K562 (cell line): Measurements from ENCODE around the gene SDCCAG8. TPM values are rescaled to one million over a fixed set of nuclear protein-coding genes. Genes with fewer than 3 reads are reported as not detected.
A peak's percentile ranks its signal among the peaks of the same experiment; 100 is the strongest.

Experiments
- ATAC-seq: fragments of 200-7000 bp; cut with Tn5 transposase; 3 replicates; pipeline ENCODE4 v1.9.1; 2020; ENCODE audit warnings: moderate library complexity
- BruUV-seq: library from RNA; stranded (reverse); fragments of 400-500 nt; replicated peaks from 2 replicates; lab custom pipeline; 2021; lab: Mats Ljungman, UMichigan
- CTCF ChIA-PET: fragments of 300-600 bp; formaldehyde crosslinking; extraction: SDS; loops from one replicate; lab custom pipeline; 2021; ENCODE audit warnings: low intra/inter-chr PET ratio; lab: Yijun Ruan, JAX
- POLR2A ChIA-PET: fragments of 300-600, 350-650 bp; sonication (Branson Sonifier 250); formaldehyde crosslinking; extraction: SDS; loops from one replicate; lab custom pipeline; 2021; ENCODE audit warnings: antibody characterized with exemption, inconsistent platforms; lab: Yijun Ruan, JAX
- DNase-seq, 4 experiments: peaks; one replicate each; pipeline versions ENCODE4 v3.0.0 to v3.0.0-alpha.2; 2011 to 2018; ENCODE audit warnings: low spot score in 3 of 4, mixed read lengths in 3 of 4; ENCODE audit errors: extremely low read depth in 1 of 4
- FAIRE-seq: peaks from 2 replicates; lab custom pipeline; 2011; peaks lifted over from hg19 to GRCh38; lab: Jason Lieb, UNC
- H2AFZ ChIP-seq: 2 replicates; pipeline ENCODE4 v1.6.0; 2011; ENCODE audit warnings: low read depth, low read length, control low read depth, inconsistent platforms
- H3K27ac ChIP-seq: fragments of 200-600 bp; 3 replicates; pipeline ENCODE4 v1.8.0; 2011; ENCODE audit warnings: low read depth, mild to moderate bottlenecking, control low read depth, inconsistent platforms, low read length, moderate library complexity, mixed read lengths; ENCODE audit errors: extremely low read depth
- H3K27me3 ChIP-seq, 2 experiments: fragments of 300-600 bp in 1 of 2; 2 replicates in 1 of 2; 3 replicates in 1 of 2; pipeline versions ENCODE4 v1.6.0 to v1.8.0; 2011; ENCODE audit warnings: inconsistent platforms in 2 of 2, low read length in 2 of 2, mild to moderate bottlenecking in 1 of 2, mixed read lengths in 1 of 2, moderate library complexity in 1 of 2; ENCODE audit not compliant: control insufficient read depth in 2 of 2, insufficient read depth in 2 of 2
- H3K36me3 ChIP-seq: fragments of 300-600 bp; 3 replicates; pipeline ENCODE4 v1.8.0; 2011; ENCODE audit warnings: mild to moderate bottlenecking, low read length, inconsistent platforms; ENCODE audit not compliant: control insufficient read depth, insufficient read depth
- H3K4me1 ChIP-seq, 2 experiments: fragments of 200-600 bp in 1 of 2; replicated peaks in 1 of 2; 2 replicates in 1 of 2; 3 replicates in 1 of 2; pipeline versions ENCODE4 v1.5.1 to v1.8.0; 2011; ENCODE audit warnings: inconsistent platforms in 2 of 2, low read length in 2 of 2, mild to moderate bottlenecking in 1 of 2, mixed read lengths in 1 of 2, moderate library complexity in 1 of 2; ENCODE audit not compliant: control insufficient read depth in 2 of 2, insufficient read depth in 2 of 2
- H3K4me2 ChIP-seq: 2 replicates; pipeline ENCODE4 v1.6.1; 2011; ENCODE audit warnings: low read length, control low read depth, inconsistent platforms, mixed read lengths; ENCODE audit not compliant: insufficient read depth
- H3K4me3 ChIP-seq: fragments of 200-600 bp; sonication (generic), shearing (Covaris generic); 2 replicates; pipeline ENCODE4 v1.5.1; 2016; ENCODE audit warnings: control low read depth, inconsistent platforms
- H3K79me2 ChIP-seq: fragments of 200-600 bp; 3 replicates; pipeline ENCODE4 v1.8.0; 2011; ENCODE audit warnings: low read length, inconsistent platforms; ENCODE audit not compliant: control insufficient read depth, insufficient read depth
- H3K9ac ChIP-seq, 2 experiments: 2 replicates each; pipeline versions ENCODE4 v1.6.0 to v1.6.1; 2011; ENCODE audit warnings: low read depth in 2 of 2, low read length in 2 of 2, control low read depth in 1 of 2, inconsistent platforms in 1 of 2, mild to moderate bottlenecking in 1 of 2, mixed read lengths in 1 of 2; ENCODE audit not compliant: insufficient read depth in 1 of 2
- H3K9me1 ChIP-seq: one replicate; pipeline ENCODE4 v1.6.0; 2011; ENCODE audit warnings: inconsistent platforms, mild to moderate bottlenecking, low read length, moderate library complexity; ENCODE audit not compliant: control insufficient read depth, insufficient read depth
- H3K9me3 ChIP-seq: replicated peaks from 2 replicates; pipeline ENCODE4 v1.5.1; 2011; ENCODE audit warnings: low read depth, low read length, inconsistent platforms; ENCODE audit not compliant: control insufficient read depth, insufficient read depth
- H4K20me1 ChIP-seq: replicated peaks from 2 replicates; pipeline ENCODE4 v1.6.1; 2011; ENCODE audit warnings: low read length, inconsistent platforms, mixed read lengths; ENCODE audit not compliant: control insufficient read depth, insufficient read depth
- CBFB ChIP-seq: sonication (generic); formaldehyde crosslinking; IDR thresholded peaks from 2 replicates; pipeline ENCODE4 v1.4.0; 2020; ENCODE audit warnings: mild to moderate bottlenecking, missing genetic modification reagents
- FOXK2 ChIP-seq, 2 experiments: fragments of 450-650 bp; IDR thresholded peaks in 1 of 2; conservative IDR thresholded peaks in 1 of 2; 2 replicates each; pipeline ENCODE4 v1.6.1; 2016; ENCODE audit warnings: low read depth in 2 of 2, mild to moderate bottlenecking in 1 of 2
- JUNB ChIP-seq: fragments of 450-650 bp; formaldehyde crosslinking; conservative IDR thresholded peaks from 2 replicates; pipeline ENCODE4 v1.4.0; 2020; ENCODE audit warnings: mild to moderate bottlenecking
- KLF10 ChIP-seq: fragments of 250-450 bp; sonication (Bioruptor Pico); IDR thresholded peaks from 2 replicates; pipeline ENCODE4 v1.6.1; 2021; ENCODE audit warnings: matching md5 sums
- KLF16 ChIP-seq: IDR thresholded peaks from 2 replicates; pipeline ENCODE4 v1.6.1; 2016; ENCODE audit warnings: antibody characterized with exemption
- PBX2 ChIP-seq, 2 experiments: IDR thresholded peaks in 1 of 2; conservative IDR thresholded peaks in 1 of 2; 2 replicates each; pipeline ENCODE4 v1.6.1; 2016; ENCODE audit warnings: low read depth in 2 of 2, mild to moderate bottlenecking in 1 of 2, missing compliant biosample characterization in 1 of 2, missing genetic modification characterization in 1 of 2, moderate library complexity in 1 of 2
- POLR2AphosphoS2 ChIP-seq: IDR thresholded peaks from 2 replicates; pipeline ENCODE4 v1.6.1; 2012; ENCODE audit warnings: low read length, improper control_type of control experiment
- POLR2AphosphoS5 ChIP-seq: IDR thresholded peaks from 2 replicates; pipeline ENCODE4 v1.6.1; 2011; ENCODE audit warnings: mild to moderate bottlenecking, low read depth, low read length, moderate library complexity; ENCODE audit not compliant: control insufficient read depth, insufficient read depth
- POLR3A ChIP-seq: IDR thresholded peaks from 2 replicates; pipeline ENCODE4 v1.6.1; 2011; ENCODE audit warnings: borderline replicate concordance, mild to moderate bottlenecking, moderate library complexity; ENCODE audit not compliant: insufficient read length, insufficient read depth; ENCODE audit errors: extremely low read depth
- RBM15 ChIP-seq: fragments of 200-400 bp; formaldehyde crosslinking; IDR thresholded peaks from 2 replicates; pipeline ENCODE4 v1.6.1; 2018; ENCODE audit warnings: mild to moderate bottlenecking, low read length, moderate library complexity; ENCODE audit not compliant: insufficient read depth
- SRSF7 ChIP-seq: fragments of 200-400 bp; formaldehyde crosslinking; optimal IDR thresholded peaks from 2 replicates; pipeline ENCODE3; 2017; ENCODE audit warnings: mild to moderate bottlenecking, low read depth, low read length
- TCF7 ChIP-seq: sonication (generic); IDR thresholded peaks from 2 replicates; pipeline ENCODE4 v1.6.1; 2016; ENCODE audit warnings: antibody characterized with exemption, borderline replicate concordance
- ZNF133 ChIP-seq: fragments of 250-450 bp; sonication (Bioruptor Pico); IDR thresholded peaks from 2 replicates; pipeline ENCODE4 v1.4.0; 2020; ENCODE audit warnings: mild to moderate bottlenecking
- ZNF184 ChIP-seq: sonication (generic); formaldehyde crosslinking; IDR thresholded peaks from 2 replicates; pipeline ENCODE4 v1.5.0; 2020; ENCODE audit warnings: missing genetic modification reagents
- ZNF316 ChIP-seq: fragments of 450-650 bp; IDR thresholded peaks from 2 replicates; pipeline ENCODE4 v1.6.1; 2016
- ZNF324 ChIP-seq: fragments of 250-450 bp; sonication (Bioruptor Pico); IDR thresholded peaks from 2 replicates; pipeline ENCODE4 v1.4.0; 2020; ENCODE audit warnings: mild to moderate bottlenecking
- ZNF586 ChIP-seq: fragments of 450-650 bp; formaldehyde crosslinking; conservative IDR thresholded peaks from 2 replicates; pipeline ENCODE4 v1.4.0; 2020; ENCODE audit warnings: mild to moderate bottlenecking, moderate library complexity
- ZSCAN32 ChIP-seq: fragments of 450-650 bp; formaldehyde crosslinking; IDR thresholded peaks from 2 replicates; pipeline ENCODE4 v1.4.0; 2020; ENCODE audit warnings: mild to moderate bottlenecking, moderate library complexity
- WGBS: fragments of 100-300 bp; shearing (Covaris generic); methylation state at CpG from one replicate; pipeline ENCODE4 v1.1.6; 2016; ENCODE audit warnings: low coverage, mixed read lengths; ENCODE audit not compliant: insufficient coverage; ENCODE audit errors: missing lambda C conversion rate; 5-methylcytosine and 5-hydroxymethylcytosine counted together
- in situ Hi-C: fragments of 300-500 bp; cut with MboI; formaldehyde crosslinking; loops from 4 replicates; pipeline ENCODE4 v1.15.0; 2018; ENCODE audit warnings: inconsistent platforms, mixed read lengths
- intact Hi-C: fragments of 100-400 bp; cut with micrococcal nuclease; formaldehyde crosslinking; loops from 2 replicates; pipeline ENCODE4 v1.14.2; 2022
- polyA plus RNA-seq, 8 experiments: library from polyadenylated mRNA; depleted of rRNA in 4 of 8; stranded (reverse) in 5 of 8; unstranded in 3 of 8; fragments of >200 nt; fragmentation: Nextera tagmentation in 2 of 8; fragmentation: Illumina TruSeq in 1 of 8; extraction: Ambion mirVana in 2 of 8; extraction: Trizol in 1 of 8; gene quantifications; 2 replicates each; pipeline versions ENCODE4 v1.2.1 to v1.2.3, GENCODE V29; 2011 to 2014; ENCODE audit warnings: inconsistent platforms in 1 of 8, missing spikeins in 1 of 8
- total RNA-seq, 7 experiments: library from RNA; depleted of rRNA in 6 of 7; stranded (reverse); fragments of >200 nt in 6 of 7; fragmentation: Illumina TruSeq in 2 of 7; extraction: Trizol in 2 of 7; gene quantifications; 2 replicates each; pipeline versions ENCODE4 v1.2.1 to v1.2.3, GENCODE V29; 2011 to 2021; ENCODE audit warnings: low replicate concordance in 1 of 7
- TF ChIP-seq, protein P1 (sequence below): sonication (generic); formaldehyde crosslinking; IDR thresholded peaks from 2 replicates; pipeline ENCODE4 v1.8.0; 2022; ENCODE audit warnings: mild to moderate bottlenecking, low read depth, missing genetic modification reagents

Gene SDCCAG8
- total and polyA plus RNA-seq, 9 of the 15 experiments (the other 6 are each of a cell fraction or from before 2014, with no cell fraction given), result 17.9 to 36.7 (median 25.4) TPM

- TF ChIP-seq PBX2 (CRISPR knock-in tag; IDR thresholded peaks at IDR 0.05; ENCODE audit: low read depth) (no peak), PBX2 (tag; conservative IDR thresholded peaks at IDR 0.05; ENCODE audit: low read depth) (no peak), KLF10 (CRISPR knock-in tag) (no peak), SRSF7 (no peak), ZNF316 (no peak), ZNF133 (no peak), ZNF184 (no peak)
Measured at GRCh38 chr1:243483071-243483771, 227.4 kb downstream of the SDCCAG8 start (continued).

- intact Hi-C loops (no loop called here), in situ Hi-C loops (loop anchor here (25.0 kb wide), 1 partner anchor 778 kb away; no protein-coding TSS in a partner anchor)
- Histone ChIP-seq H3K4me2 (no peak overlapping the region), H3K27me3 (0 out of 5 replicates have a peak, but pooled peaks cover 0 to 4% of the 10 kb centered on the region in 2 experiments), H3K4me1 (peaks cover 0 to 25% of the 10 kb centered on the region in 2 experiments; a peak in 1 of 5 replicates), H2AFZ (no peak overlapping the region), H3K36me3 (no peaks in the 10 kb centered on the region), H3K79me2 (no peaks in the 10 kb centered on the region), H4K20me1 (0 out of 2 replicates have a peak, but pooled peaks cover 3% of the 10 kb centered on the region), H3K9ac (peak overlapping the region in 1 of 2 experiments; percentile 13; a peak in 1 of 4 replicates), H3K27ac (no peak overlapping the region), H3K4me3 (no peak overlapping the region), H3K9me3 (no peaks in the 10 kb centered on the region), H3K9me1 (no peaks in the 10 kb centered on the region)
- CTCF ChIA-PET, result no interaction called here
- no TSS peak for BruUV-seq
- ATAC-seq, result no peak
- no peak for DNase-seq
- no peak for FAIRE-seq
- WGBS, result 42% methylated on average over 16 of the region's 16 CpGs
- POLR2A ChIA-PET, result no interaction called here
- TF ChIP-seq ZNF324 (CRISPR knock-in tag), result no peak
- no peak for TF ChIP-seq POLR3A
- no peak for TF ChIP-seq JUNB (CRISPR knock-in tag)
- TF ChIP-seq, protein P1, sequence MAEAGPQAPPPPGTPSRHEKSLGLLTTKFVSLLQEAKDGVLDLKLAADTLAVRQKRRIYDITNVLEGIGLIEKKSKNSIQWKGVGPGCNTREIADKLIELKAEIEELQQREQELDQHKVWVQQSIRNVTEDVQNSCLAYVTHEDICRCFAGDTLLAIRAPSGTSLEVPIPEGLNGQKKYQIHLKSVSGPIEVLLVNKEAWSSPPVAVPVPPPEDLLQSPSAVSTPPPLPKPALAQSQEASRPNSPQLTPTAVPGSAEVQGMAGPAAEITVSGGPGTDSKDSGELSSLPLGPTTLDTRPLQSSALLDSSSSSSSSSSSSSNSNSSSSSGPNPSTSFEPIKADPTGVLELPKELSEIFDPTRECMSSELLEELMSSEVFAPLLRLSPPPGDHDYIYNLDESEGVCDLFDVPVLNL (CRISPR knock-in tag), result no peak
- no peak for TF ChIP-seq KLF16
- TF ChIP-seq ZSCAN32 (CRISPR knock-in tag), result no peak
- TF ChIP-seq CBFB (CRISPR knock-in tag), result no peak
- TF ChIP-seq TCF7, result no peak
- TF ChIP-seq POLR2AphosphoS2, result no peak
- TF ChIP-seq FOXK2 (conservative IDR thresholded peaks at IDR 0.05 in 1 of 2, IDR thresholded peaks at IDR 0.05 in 1 of 2; ENCODE audit: low read depth in 2 of 2), result no peak
- no peak for TF ChIP-seq RBM15
- TF ChIP-seq POLR2AphosphoS5, result no peak
- TF ChIP-seq ZNF586 (CRISPR knock-in tag), result no peak
Measured at GRCh38 chr1:243483952-243484351, 228.1 kb downstream of the SDCCAG8 start.
